Hematopoietic multipotent progenitor cell treated with erythropoietin and hydrocortisone succinate and interleukin-3 and kit ligand, for 8 days (in vitro differentiated cells): ENCODE data around the gene GRK6.

Source experiments
- DNase-seq: peaks from one replicate; pipeline ENCODE4 v3.0.0-alpha.2; 2015

Gene GRK6

GRCh38 chr5:177455036-177455660 is 28.7 kb downstream of the GRK6 start:
- peak; percentile 78 for DNase-seq

GRCh38 chr5:177455661-177456590 is 29.4 kb downstream of the GRK6 start:
- DNase-seq: peak; percentile 89

- no peak for DNase-seq
These were observed 30.1 kb downstream of the GRK6 start for GRCh38 chr5:177456591-177456964.

- DNase-seq: peak; percentile 97
These were observed 30.7 kb downstream of the GRK6 start for GRCh38 chr5:177456976-177457851.

- no peak for DNase-seq
These were observed 31.6 kb downstream of the GRK6 start for GRCh38 chr5:177457852-177458681.

GRCh38 chr5:177458912-177459350 is 32.5 kb downstream of the GRK6 start:
- no peak for DNase-seq

- DNase-seq: no peak
These were observed 32.9 kb downstream of the GRK6 start for GRCh38 chr5:177459357-177459756.

GRCh38 chr5:177459819-177460628 is 33.5 kb downstream of the GRK6 start:
- DNase-seq: no peak

GRCh38 chr5:177462021-177462670 is 35.7 kb downstream of the GRK6 start:
- DNase-seq: no peak

GRCh38 chr5:177465044-177465443 is 38.6 kb downstream of the GRK6 start:
- DNase-seq: no peak

- DNase-seq: no peak
These were observed 40.4 kb downstream of the GRK6 start for GRCh38 chr5:177466861-177467260.

GRCh38 chr5:177467436-177467835 is 41.0 kb downstream of the GRK6 start:
- no peak for DNase-seq

- no peak for DNase-seq
These were observed 41.8 kb downstream of the GRK6 start for GRCh38 chr5:177468329-177468684.

GRCh38 chr5:177468685-177469628 is 42.5 kb downstream of the GRK6 start:
- DNase-seq: no peak

- no peak for DNase-seq
These were observed 43.5 kb downstream of the GRK6 start for GRCh38 chr5:177469750-177470525.

- DNase-seq: no peak
These were observed 44.5 kb downstream of the GRK6 start for GRCh38 chr5:177470759-177471536.

- DNase-seq: no peak
These were observed 45.3 kb downstream of the GRK6 start for GRCh38 chr5:177471610-177472356.
